GM03348 (cell line): ENCODE data around the gene HDAC7.
A peak's percentile ranks its signal among the peaks of the same experiment; 100 is the strongest.

Source experiments
- DNase-seq: peaks from one replicate; pipeline ENCODE4 v3.0.0; 2012; ENCODE audit warnings: low spot score

Gene HDAC7

DNA sequence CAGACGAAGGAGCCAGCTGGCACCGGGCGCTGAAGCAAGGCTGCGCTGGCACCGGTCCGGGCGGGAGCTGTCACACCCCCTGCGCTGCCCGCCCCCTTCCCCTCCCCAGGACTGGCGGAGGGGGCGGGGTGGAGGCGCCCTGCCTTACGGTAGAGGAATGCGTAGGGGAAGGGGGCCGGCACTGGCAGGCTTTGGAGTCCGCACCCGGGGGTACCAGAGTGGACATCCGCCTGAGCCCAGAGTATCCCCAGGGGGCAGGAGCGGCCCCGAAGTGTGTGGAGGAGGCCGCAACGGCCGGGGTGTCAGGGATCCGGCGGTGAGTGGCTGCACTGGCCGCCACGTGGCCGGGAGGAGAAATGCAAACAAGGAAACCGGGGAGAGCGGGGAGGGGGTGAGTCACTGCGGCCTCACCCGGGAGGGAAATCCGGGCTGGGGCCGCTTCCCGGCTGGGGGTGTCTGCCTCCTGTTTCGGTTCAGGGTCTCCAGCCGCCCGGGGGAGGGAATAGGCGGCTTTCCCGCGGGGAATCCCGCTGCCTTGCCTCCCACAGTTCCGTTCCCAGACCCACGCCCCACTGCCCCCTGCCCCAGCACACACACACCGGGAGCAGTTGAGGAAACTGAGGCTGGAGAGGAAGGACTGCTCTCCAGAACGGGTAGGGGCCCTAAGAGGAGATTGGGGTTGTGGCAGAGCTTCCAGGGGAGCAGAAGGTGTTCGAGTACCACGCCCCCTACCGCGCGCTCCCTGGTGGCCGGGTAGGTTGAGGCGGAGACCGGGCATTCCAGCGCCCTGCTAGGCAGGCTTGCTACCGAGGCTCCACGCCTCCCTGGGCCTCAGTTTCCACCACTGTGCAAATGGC lies 60.6 kb downstream of the HDAC7 start, which contains the start of gene RAPGEF3:
RAPGEF3 (minus strand) TSS at position 47 of the 857 bp plus-strand sequence. CDS start 324 bp downstream, outside the sequence.
- peak; percentile 98 for DNase-seq

DNA sequence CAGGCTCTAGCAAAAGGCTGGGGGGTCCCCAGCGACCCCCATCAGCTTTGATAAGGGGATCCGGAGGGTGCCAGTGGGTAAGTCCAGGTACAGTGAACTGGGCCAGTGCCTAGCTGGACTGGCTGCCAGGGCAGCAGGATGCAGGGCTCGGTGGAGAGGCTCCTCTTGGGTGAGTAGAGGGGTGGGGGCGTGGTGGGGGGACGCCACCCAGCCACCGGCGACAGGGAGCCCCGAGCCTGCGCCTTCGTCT lies 61.2 kb downstream of the HDAC7 start:
- DNase-seq: no peak

DNA sequence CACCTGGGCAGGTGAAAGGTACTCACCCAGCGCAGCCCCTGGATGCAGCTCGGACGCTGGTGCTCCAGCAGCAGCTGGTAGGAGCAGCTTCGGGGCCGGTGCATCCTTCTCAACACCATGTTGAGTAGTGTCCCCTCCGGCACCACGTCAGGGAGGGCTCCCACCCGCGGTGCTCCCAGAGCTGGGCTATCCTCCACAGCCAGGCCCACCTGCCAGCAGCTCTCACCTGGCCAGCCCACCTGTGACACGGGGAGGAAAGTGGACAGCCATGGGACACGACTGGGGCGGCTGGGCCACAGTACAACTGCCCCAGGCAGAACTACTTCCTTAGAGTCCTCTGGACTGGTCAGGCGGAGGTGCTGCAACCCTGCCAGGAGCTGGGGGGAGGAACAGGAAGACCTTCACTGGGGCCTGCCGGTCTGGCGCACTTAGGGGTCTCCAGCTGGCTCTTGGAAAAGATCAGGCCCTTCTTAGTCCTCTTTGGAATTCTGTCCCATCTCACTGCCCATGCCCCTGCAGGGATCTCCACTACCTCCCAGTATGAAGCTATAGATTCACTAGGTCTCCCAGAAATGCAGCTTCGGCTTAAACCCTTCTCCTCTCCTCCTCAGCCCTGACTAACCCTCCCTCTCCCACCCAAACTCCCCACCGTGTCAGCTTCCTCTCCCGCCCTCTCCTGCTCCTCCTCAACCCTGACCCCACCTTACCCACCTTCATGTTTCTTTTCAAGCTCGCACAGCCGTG lies 61.7 kb downstream of the HDAC7 start:
- DNase-seq: no peak

DNA sequence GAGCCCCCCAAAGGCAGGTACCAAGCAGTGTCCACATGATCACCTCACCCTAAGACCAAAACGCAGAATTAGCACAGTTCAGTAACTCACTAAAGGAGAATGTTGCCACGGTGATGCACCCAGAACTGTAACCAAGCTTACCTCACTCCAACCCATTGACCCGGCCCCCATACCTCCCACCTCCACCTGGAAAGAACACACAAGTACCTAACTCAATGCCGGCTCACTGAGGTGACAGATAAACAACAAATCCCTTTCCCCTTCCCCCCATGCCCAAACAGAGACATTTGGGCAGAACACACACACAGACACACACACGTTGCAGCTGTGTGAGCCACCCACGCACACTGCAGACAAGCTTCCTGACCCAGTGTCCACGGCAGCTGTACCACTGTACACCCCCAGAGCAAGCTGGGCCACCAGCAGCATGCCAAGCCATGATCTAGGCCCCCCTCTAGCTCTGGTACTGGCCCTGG lies 62.3 kb downstream of the HDAC7 start:
- no peak for DNase-seq

DNA sequence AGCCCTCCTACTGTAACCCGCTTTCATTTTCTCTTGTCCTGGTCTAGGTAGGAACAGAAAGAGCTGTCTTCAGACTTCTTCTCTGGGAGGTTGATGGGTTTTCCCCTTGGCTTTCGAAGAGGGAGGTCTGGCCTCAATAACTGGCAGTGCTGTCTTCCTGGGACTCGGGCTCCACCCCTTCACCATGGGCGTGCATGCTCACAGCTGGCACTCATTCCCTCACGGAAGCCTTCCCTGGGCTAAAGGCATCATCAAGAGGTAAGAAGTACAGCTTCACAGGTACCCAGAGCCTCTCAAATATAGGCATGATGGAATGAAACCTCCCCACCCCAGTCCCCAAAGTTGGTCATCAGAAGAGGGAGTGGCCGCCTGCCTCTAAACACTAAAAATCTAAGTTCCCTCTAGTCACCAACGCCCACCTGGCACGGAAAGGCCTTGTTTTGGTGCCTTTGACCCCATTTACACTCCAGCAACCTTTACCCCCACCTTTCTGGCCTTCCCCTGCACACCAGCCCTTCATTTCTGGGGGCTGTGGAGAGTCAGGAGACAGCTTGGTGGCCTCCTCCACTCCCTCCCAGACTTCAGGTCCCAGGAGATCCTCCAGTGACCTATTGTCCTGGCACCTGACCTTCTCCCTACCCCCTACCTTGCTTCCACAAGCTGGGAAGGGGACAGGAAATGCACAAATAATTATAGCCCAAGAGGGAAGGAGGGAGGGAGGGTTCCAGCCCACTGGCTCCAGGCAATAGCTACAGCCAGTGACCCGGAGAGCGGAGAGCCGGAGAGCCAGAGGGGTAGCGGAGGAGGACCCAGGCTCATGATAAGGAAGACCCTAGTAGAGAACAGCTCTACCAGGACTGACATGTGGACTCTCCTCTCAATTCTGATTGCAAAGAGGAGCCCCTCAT lies 63.8 kb downstream of the HDAC7 start:
- DNase-seq: no peak

DNA sequence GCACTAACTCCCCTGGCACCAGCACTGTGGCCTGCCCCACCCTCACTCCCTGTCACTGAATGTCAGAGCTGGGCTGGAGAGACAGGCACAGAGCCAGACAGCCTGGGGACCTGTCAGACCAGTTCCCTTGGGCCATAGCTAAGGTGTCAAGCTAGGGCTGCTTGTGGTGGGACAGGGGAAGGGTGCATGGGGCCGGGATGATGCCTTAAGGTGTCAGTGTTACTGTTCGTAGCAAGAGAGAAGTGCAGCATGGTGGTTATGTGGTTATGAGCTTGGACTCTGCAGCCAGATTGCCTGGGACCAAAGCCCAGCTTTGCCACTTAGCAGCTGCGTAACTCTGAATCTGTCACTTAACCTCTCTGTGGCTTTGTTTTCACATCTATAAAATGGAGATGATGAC lies 64.8 kb downstream of the HDAC7 start:
- DNase-seq: no peak

DNA sequence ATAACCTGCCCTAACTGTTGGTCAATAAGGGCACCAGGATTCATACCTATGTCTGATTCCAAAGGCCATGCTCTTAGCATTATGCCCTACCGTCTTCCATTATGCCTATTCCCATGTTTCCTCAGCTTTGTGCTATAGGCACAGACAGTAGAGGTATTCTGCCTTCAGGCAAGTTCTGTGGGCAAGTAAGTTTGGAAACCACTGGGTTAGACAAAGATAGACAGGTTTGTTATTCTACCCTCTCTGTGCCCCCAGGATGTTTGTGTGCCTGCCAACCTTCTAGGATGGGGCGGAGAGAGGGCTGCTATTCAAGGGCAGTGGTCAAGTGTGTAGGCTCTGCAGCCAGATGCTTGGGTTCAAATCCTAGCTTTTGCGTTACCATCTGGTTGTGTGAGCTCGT lies 65.6 kb downstream of the HDAC7 start:
- no peak for DNase-seq

DNA sequence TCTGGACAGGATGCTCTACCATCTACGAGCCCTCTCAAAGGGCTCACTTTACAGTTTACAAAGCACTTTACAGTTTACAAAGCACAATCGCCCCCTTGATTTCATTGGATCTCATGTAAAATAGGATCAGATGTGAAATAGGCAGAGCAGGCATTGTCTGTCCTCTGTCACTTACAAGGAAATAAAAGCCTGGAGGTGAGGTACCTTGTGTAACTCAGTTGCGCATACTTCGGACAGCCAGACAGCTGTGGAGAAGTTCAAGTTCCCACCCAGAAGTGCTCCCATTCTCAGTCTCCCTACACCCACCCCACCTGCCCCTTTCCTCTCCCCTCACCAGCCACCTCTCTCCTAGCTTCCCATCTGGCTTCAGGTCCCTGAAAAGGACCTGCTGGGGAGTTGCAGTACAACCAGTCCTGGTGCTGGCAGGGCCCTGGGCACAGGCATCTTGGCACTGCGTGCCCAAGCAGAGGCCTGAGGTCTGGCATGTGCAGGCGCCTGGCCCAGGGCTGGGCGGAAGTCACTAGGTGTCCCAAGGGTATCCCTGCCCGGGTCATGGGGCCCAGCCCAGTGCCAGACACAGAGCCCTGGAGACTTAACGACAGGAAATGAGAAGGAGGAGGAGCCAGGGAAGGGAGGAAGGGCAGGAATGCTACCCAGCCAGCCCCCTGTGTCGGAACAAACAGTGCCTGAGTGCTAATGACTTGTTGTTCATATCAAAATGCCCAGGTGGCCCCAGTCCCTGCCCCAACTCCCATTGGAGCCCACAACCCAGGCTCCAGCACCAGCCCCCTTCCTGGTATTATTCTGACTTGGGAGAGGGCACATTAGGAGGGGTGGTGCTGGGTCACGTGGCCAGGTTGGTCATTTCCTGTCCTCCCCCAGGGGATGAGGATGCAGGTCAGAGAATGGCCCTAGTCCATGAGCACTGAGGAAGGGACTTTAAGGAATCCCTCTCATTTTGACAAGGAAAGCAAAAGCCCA lies 66.4 kb downstream of the HDAC7 start:
- DNase-seq: no peak

DNA sequence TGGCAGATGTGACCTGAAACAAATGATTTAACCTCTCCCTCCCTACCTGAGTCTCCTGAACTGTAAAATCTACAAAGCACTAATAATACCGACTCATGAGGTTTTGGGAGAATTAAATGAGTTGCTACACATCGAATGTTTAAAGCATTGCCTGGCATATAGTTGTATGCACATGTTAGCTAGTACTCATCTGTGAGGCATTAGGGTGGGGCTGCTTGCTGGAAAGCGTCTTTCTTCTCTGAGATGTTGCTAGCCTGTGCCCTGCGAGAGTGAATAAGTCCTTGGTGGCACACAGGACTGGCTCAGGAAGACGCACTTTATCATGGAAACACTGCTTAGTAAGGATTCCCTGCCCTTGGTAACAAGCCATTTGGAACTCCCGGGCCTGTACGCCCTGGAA lies 67.2 kb downstream of the HDAC7 start:
- peak; percentile 79 for DNase-seq

DNA sequence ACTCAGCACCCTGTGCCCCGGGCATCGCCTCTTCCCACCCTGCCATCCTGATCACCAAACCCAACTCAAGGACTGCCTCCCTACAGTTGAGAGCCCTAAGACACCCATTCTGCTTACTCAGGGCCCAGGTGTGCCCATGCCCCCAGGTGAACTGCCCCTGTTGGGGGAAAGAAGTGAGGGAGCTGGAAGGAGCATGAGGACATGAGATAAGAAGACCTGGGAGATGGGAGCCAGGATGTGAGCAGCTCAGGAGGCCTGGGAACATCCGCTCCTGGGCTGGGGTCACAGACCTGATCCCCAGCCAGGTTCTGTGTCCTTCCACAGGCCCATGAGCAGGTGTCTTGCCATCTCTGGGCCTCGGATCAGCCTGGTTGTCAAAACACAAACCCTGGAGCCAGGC lies 67.6 kb downstream of the HDAC7 start:
- no peak for DNase-seq

DNA sequence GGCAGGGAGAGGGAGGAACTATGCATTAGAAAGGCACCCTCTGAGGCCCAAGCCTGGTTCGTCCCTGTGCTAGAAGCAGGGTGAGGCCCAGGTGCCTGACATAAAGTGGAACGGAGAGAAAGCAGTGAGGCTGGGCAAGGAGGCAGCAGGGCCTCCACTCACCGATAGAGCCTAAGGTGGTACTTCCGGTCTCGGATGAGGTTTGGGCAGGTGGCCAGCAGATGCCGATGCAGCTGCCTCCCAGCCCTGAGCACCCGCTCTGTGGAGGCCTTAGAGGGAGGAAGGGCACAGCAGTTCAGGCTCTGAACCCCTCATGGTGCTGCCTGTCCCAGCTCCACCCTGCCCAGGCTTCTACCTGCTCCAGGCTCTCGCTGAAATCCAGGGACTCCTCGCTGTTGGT lies 68.1 kb downstream of the HDAC7 start:
- no peak for DNase-seq

DNA sequence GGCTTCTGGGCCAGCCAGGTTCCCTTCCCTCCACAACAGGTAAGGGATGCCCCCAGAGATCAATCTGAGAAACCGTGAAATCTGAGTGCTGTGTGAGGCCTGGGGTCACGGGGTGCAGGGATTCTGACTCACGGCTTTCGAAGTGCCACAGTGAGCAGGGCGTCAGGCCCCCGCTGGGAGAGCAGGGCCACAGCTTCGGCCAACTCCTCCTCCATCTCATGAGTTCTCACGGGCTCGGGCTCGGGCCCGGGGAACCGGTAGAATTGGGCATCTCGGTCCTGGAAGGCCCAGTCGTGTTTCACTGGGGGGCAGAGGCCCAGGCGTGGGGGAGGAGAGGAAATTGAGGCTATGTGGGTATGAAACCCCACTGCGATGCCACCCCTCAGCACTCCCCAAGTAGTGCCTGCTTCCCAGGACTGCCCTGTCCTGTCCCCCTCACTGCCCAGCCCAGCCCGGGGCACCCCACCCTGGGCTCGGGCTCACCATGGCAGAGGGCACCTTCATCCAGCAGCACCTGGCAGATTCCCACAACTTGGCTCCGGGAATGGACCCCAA lies 68.7 kb downstream of the HDAC7 start:
- DNase-seq: no peak

DNA sequence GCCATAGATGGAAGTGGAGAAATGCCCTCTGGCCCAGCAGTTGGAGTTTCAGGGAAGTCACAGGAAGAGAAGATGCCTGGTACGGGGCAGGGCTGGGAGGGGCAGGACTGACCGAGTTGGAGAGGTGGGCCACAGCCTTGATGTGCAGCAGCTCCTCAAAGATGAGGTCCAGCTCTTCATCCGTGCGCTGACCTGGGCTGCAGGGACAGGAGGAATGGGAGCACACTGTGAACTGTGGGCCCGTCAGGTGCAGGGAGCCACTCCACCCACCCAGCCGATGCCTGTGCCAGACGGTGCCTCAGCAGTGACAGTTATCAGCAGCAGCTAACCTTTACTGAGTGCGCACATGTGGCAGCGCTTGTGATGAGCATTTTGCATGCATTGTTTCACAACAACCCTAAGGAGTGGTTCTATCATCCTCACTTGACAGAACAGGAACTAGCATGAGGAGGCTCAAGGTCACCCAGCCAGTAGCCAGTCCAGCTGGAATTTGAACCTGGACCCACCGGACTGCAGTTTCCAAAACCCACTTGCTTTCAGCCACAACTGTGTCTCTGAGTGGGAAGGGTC lies 69.4 kb downstream of the HDAC7 start:
- DNase-seq: no peak

DNA sequence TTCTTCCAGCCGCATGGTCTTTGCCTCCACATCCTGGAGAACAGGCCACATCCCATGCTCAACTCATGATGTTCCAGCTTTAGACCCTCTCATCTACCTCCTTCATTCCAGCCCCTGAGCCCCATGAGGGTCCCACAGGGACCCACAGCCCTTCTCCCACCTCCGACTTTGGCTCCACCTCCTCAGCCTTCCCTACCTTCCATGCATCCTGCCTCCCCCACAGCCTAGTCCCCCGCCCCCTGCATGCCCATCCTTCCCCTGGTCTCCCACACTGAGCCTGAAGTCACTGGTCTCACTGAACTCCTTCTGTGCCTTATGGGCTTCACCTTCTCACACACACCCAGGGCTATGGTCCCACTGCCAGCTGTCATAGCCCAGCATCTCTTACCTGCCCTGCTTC lies 70.8 kb downstream of the HDAC7 start:
- no peak for DNase-seq

DNA sequence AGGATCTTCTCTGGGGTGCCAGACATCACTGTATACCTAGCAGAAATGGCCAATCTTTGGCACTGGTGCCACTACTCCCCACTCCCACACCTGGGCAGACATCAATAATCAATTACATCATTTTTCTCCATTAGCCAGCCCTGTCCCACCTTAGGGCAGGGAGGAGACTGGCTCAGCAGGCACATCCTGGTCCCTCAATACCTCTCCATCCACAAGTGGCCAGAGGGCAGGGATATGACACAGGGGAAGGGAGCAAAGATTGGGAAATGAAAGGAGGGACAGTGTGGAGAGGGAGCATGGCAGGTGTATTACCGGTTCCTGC lies 71.2 kb downstream of the HDAC7 start:
- no peak for DNase-seq

DNA sequence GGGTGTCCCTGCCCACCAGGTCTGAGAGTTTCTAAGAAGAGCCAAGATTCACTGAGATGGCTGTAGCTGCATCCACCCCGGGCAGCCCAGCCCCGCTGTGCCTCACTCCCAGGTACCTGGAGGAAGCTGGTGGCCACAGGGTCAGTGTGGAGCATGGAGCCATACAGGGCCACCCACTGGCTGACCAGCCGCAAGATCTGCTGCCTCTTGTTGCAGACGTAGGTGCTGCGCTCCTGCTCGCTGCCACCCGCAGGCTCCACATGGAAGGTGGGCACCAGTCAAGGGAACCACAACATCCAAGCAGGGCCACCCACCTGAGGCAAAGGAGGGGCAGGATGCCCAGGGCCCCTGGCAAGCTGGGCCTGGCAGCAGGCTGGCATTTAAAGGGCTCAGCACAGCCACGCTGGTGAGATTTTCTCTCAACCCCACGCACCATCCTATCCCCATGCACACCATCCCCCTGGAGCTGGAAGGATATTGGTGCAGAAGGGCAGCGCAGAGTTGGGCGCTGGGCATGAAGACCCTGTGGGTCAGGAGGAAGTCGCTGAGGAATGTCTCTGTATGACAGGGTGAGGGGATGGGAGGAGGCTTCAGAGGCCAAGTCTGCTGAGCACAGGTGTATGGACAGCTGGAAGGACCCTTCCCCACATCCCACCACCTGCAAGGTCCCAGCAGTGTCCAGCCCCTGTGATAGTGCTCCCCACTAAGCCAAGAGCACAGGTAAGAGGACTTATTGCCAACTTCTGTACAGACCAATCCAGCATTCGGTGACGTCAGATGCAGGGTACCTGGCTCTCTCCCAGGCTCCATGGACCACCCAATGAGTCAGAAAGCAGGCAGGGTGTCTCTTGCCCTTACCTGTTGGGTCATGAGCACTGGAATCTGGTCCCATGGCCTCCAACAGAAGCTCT lies 71.9 kb downstream of the HDAC7 start:
- DNase-seq: no peak

DNA sequence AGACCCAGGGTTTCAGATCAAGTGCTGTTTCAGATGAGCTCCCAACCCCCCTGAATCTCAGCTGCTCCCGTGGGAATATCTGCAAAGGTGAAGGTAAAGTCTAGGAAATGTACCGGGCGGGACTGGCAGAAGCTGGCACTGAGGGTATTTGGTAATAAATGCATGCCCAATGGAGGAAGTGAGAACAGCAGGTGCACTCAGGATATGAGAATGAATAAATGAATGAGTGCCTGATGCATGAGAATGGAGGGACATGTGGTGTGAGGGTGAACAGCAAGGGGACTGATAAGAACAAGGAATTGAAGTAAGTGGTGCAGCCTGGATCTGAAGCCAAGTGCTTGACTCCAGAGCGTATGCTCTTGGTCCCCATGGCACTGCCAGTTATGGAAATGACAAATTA lies 72.6 kb downstream of the HDAC7 start:
- DNase-seq: no peak

DNA sequence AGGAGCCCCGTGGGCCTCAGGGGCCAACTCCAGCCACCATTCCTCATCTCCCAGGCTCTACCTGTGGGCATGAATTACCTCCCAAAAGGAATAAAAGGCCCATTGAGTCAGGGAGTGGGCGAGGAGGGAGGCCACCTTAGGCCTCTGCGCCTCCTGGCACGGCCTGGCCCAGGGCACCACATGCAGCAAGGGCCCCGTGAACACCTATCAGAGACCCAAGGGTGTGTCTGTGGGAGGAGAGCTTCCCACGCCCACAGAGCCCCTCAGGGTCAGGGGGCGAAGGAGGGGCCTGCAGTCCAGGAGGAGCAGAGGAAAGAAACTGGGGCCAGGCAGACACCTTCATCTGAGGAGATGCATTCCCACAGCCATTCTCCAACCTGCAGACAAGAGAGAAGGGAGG lies 73.2 kb downstream of the HDAC7 start:
- no peak for DNase-seq

DNA sequence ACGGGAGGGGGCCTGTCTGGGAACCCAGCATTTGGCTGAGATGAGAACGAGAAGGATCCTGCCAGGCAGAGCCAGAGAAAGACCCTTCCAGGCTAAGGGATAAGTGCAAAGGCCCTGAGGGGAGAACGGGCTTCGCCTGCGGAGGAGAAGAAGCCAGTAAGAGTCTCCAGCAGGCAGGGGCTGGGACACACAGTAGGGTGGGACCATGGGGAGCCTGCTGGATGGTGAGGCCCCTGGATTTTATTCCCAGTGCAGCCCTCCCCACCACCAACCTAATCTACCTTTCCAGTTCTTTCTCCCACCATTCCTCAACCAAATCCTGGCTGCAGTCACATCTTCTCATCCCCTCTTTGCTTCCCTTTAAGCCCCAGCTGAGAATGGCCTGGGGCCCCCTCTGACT lies 73.6 kb downstream of the HDAC7 start:
- no peak for DNase-seq
